H9 (cell line): Measurements from ENCODE around the gene KCNJ15. TPM values are rescaled to one million over a fixed set of nuclear protein-coding genes. Genes with fewer than 3 reads are reported as not detected.

Source experiments
- DNase-seq: peaks from one replicate; pipeline ENCODE4 v3.0.0-alpha.2; 2017
- H2AFZ ChIP-seq: one replicate; pipeline ENCODE4 v1.6.1; 2013; ENCODE audit warnings: mild to moderate bottlenecking, low read length, control low read depth, moderate library complexity
- H2AK5ac ChIP-seq: 2 replicates; pipeline ENCODE4 v1.6.1; 2013; ENCODE audit warnings: low read length, control low read depth, mixed read lengths; ENCODE audit not compliant: insufficient read length
- H2BK120ac ChIP-seq: one replicate; pipeline ENCODE4 v1.6.1; 2013; ENCODE audit warnings: low read depth, mild to moderate bottlenecking, low read length, control low read depth, inconsistent platforms; ENCODE audit not compliant: poor library complexity, severe bottlenecking
- H2BK12ac ChIP-seq: 2 replicates; pipeline ENCODE4 v1.6.1; 2013; ENCODE audit warnings: low read length, control low read depth, mixed read lengths, low read depth; ENCODE audit not compliant: insufficient read length
- H2BK15ac ChIP-seq: 2 replicates; pipeline ENCODE4 v1.6.1; 2013; ENCODE audit warnings: low read depth, low read length, control low read depth
- H2BK20ac ChIP-seq: one replicate; pipeline ENCODE4 v1.6.1; 2013; ENCODE audit warnings: low read depth, mild to moderate bottlenecking, low read length, control low read depth, inconsistent platforms; ENCODE audit not compliant: poor library complexity, severe bottlenecking
- H2BK5ac ChIP-seq: 2 replicates; pipeline ENCODE4 v1.6.1; 2013; ENCODE audit warnings: low read length, control low read depth, mixed read lengths; ENCODE audit not compliant: insufficient read length
- H3K14ac ChIP-seq: 2 replicates; pipeline ENCODE4 v1.6.1; 2013; ENCODE audit warnings: low read length, control low read depth; ENCODE audit not compliant: insufficient read depth
- H3K18ac ChIP-seq: 2 replicates; pipeline ENCODE4 v1.6.1; 2013; ENCODE audit warnings: low read depth, mild to moderate bottlenecking, mixed read lengths, low read length, control low read depth; ENCODE audit not compliant: insufficient read length
- H3K23ac ChIP-seq: 2 replicates; pipeline ENCODE4 v1.6.1; 2013; ENCODE audit warnings: low read length, control low read depth, mixed read lengths, low read depth; ENCODE audit not compliant: insufficient read length
- H3K23me2 ChIP-seq: 2 replicates; pipeline ENCODE4 v1.6.1; 2013; ENCODE audit warnings: low read depth, mild to moderate bottlenecking, mixed read lengths, low read length, control low read depth; ENCODE audit not compliant: insufficient read length, poor library complexity, severe bottlenecking
- H3K27ac ChIP-seq: 2 replicates; pipeline ENCODE4 v1.5.1; 2013; ENCODE audit warnings: low read length, control low read depth, mixed read lengths, low read depth; ENCODE audit not compliant: insufficient read length
- H3K27me3 ChIP-seq: 2 replicates; pipeline ENCODE4 v1.6.1; 2013; ENCODE audit warnings: low read length, control low read depth, inconsistent platforms; ENCODE audit not compliant: insufficient read depth
- H3K4ac ChIP-seq: 2 replicates; pipeline ENCODE4 v1.6.1; 2013; ENCODE audit warnings: low read depth, mild to moderate bottlenecking, control low read depth, inconsistent platforms, low read length, moderate library complexity
- H3K4me1 ChIP-seq: 2 replicates; pipeline ENCODE4 v1.6.1; 2013; ENCODE audit warnings: low read length, control low read depth, inconsistent platforms; ENCODE audit not compliant: insufficient read depth
- H3K4me2 ChIP-seq: 2 replicates; pipeline ENCODE4 v1.6.1; 2013; ENCODE audit warnings: low read length, control low read depth, mixed read lengths; ENCODE audit not compliant: insufficient read length, insufficient read depth
- H3K56ac ChIP-seq: 2 replicates; pipeline ENCODE4 v1.6.1; 2013; ENCODE audit warnings: low read depth, mild to moderate bottlenecking, mixed read lengths, low read length, control low read depth; ENCODE audit not compliant: insufficient read length
- H3K79me1 ChIP-seq: 2 replicates; pipeline ENCODE4 v1.6.1; 2013; ENCODE audit warnings: low read depth, mild to moderate bottlenecking, moderate library complexity, low read length, control low read depth, inconsistent platforms; ENCODE audit not compliant: insufficient read depth, poor library complexity, severe bottlenecking
- H3K79me2 ChIP-seq: 2 replicates; pipeline ENCODE4 v1.6.1; 2013; ENCODE audit warnings: low read length, control low read depth, inconsistent platforms; ENCODE audit not compliant: insufficient read depth
- H3K9ac ChIP-seq: 2 replicates; pipeline ENCODE4 v1.6.1; 2013; ENCODE audit warnings: low read length, control low read depth, mixed read lengths; ENCODE audit not compliant: insufficient read length; ENCODE audit errors: extremely low read depth
- H3K9me3 ChIP-seq: one replicate; pipeline ENCODE4 v1.6.1; 2013; ENCODE audit warnings: low read depth, low read length, inconsistent platforms; ENCODE audit not compliant: control insufficient read depth
- H3T11ph ChIP-seq: one replicate; pipeline ENCODE4 v1.6.1; 2013; ENCODE audit warnings: mild to moderate bottlenecking, low read length, control low read depth, inconsistent platforms
- H4K20me1 ChIP-seq: one replicate; pipeline ENCODE4 v1.6.1; 2013; ENCODE audit not compliant: control insufficient read depth, insufficient read length, insufficient read depth
- H4K5ac ChIP-seq: 2 replicates; pipeline ENCODE4 v1.6.1; 2013; ENCODE audit warnings: low read depth, mild to moderate bottlenecking, mixed read lengths, low read length, control low read depth; ENCODE audit not compliant: insufficient read length
- H4K8ac ChIP-seq: replicated peaks from 2 replicates; pipeline ENCODE4 v1.6.1; 2013; ENCODE audit warnings: low read length, control low read depth, mixed read lengths, low read depth; ENCODE audit not compliant: insufficient read length
- H4K91ac ChIP-seq: 2 replicates; pipeline ENCODE4 v1.6.1; 2013; ENCODE audit warnings: low read depth, mild to moderate bottlenecking, moderate library complexity, mixed read lengths, low read length, control low read depth; ENCODE audit not compliant: insufficient read length
- H3K27ac Mint-ChIP-seq, 3 experiments: 2 replicates in 2 of 3; 3 replicates in 1 of 3; pipeline ENCODE4 v1.8.0; 2020 to 2021; ENCODE audit warnings: mixed read lengths in 3 of 3, mild to moderate bottlenecking in 1 of 3, moderate library complexity in 1 of 3
- H3K27me3 Mint-ChIP-seq: 2 replicates; pipeline ENCODE4 v1.8.0; 2021; ENCODE audit warnings: low read depth, mild to moderate bottlenecking, moderate library complexity, mixed read lengths
- H3K36me3 Mint-ChIP-seq, 3 experiments: 2 replicates in 2 of 3; 3 replicates in 1 of 3; pipeline ENCODE4 v1.8.0; 2020 to 2021; ENCODE audit warnings: low read depth in 3 of 3, mixed read lengths in 3 of 3; ENCODE audit not compliant: insufficient read depth in 1 of 3
- H3K4me1 Mint-ChIP-seq, 2 experiments: 2 replicates each; pipeline ENCODE4 v1.8.0; 2020; ENCODE audit warnings: mixed read lengths in 2 of 2
- H3K4me3 Mint-ChIP-seq, 2 experiments: 2 replicates in 1 of 2; 3 replicates in 1 of 2; pipeline ENCODE4 v1.8.0; 2020 to 2021; ENCODE audit warnings: mild to moderate bottlenecking in 2 of 2, mixed read lengths in 2 of 2, moderate library complexity in 1 of 2
- H3K9me3 Mint-ChIP-seq, 2 experiments: 2 replicates in 1 of 2; 3 replicates in 1 of 2; pipeline ENCODE4 v1.8.0; 2020; ENCODE audit warnings: mild to moderate bottlenecking in 2 of 2, mixed read lengths in 2 of 2, moderate library complexity in 1 of 2
- WGBS: extraction: QIAGEN DNeasy Blood & Tissue Kit; methylation state at CpG from one replicate; pipeline ENCODE4 v1.1.7; 2013; ENCODE audit warnings: missing lambda C conversion rate, low lambda C conversion rate, mixed read lengths; ENCODE audit not compliant: insufficient read length; ENCODE audit errors: extremely low coverage; 5-methylcytosine and 5-hydroxymethylcytosine counted together
- total RNA-seq: library from RNA; stranded (reverse); gene quantifications from 2 replicates; pipeline ENCODE4 v1.2.1, GENCODE V29; 2021
- TF ChIP-seq, protein P1 (sequence below): fragments of 200-600 bp; sonication (generic); conservative IDR thresholded peaks from 3 replicates; pipeline ENCODE4 v1.8.0; 2021; ENCODE audit warnings: antibody characterized with exemption, mild to moderate bottlenecking

Gene KCNJ15
- total RNA-seq, 1 experiment from 2014 or later: not detected

DNA sequence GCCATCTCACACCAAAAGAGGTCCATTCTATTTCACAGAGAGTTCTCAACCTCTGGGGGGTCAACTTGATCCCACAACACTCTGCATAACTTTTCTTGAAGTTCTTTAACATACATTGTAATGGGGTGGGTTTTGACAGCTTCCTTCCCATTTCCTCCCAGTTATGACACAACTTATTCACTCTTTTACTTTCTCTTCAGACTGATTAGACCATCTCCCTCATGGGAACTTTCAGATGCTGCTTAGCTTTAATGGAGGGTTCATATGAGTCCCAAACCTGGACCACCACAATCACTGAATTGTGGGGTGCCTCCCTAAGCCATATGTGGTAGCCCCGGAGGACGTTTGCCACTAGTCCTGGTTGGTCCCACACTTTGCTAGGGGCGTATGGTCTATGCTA is 28.3 kb upstream of the KCNJ15 start:
- no peak overlapping the region for H2AK5ac ChIP-seq
- peaks cover 50% of the 10 kb centered on the region for H3K9me3 ChIP-seq
- DNase-seq: no peak
- no peak overlapping the region for H3K27ac ChIP-seq
- Mint-ChIP-seq H3K4me1 (peaks cover 18 to 19% of the 10 kb centered on the region in 2 experiments), H3K27me3 (peaks cover 3% of the 10 kb centered on the region), H3K9me3 (peaks cover 83 to 91% of the 10 kb centered on the region in 2 experiments), H3K27ac (peak overlapping the region in 2 of 3 experiments; percentile 79 to 93; a peak in 4 of 7 replicates), H3K36me3 (peaks cover 40 to 80% (median 56%) of the 10 kb centered on the region in 3 experiments), H3K4me3 (peak overlapping the region in 1 of 2 experiments; percentile 12; a peak in 1 of 5 replicates)
- H3K4ac ChIP-seq: no peak overlapping the region
- TF ChIP-seq, protein P1, sequence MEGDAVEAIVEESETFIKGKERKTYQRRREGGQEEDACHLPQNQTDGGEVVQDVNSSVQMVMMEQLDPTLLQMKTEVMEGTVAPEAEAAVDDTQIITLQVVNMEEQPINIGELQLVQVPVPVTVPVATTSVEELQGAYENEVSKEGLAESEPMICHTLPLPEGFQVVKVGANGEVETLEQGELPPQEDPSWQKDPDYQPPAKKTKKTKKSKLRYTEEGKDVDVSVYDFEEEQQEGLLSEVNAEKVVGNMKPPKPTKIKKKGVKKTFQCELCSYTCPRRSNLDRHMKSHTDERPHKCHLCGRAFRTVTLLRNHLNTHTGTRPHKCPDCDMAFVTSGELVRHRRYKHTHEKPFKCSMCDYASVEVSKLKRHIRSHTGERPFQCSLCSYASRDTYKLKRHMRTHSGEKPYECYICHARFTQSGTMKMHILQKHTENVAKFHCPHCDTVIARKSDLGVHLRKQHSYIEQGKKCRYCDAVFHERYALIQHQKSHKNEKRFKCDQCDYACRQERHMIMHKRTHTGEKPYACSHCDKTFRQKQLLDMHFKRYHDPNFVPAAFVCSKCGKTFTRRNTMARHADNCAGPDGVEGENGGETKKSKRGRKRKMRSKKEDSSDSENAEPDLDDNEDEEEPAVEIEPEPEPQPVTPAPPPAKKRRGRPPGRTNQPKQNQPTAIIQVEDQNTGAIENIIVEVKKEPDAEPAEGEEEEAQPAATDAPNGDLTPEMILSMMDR: no peak
- no peak overlapping the region for H3K14ac ChIP-seq
- H3K23ac ChIP-seq: no peak overlapping the region
- H3K4me2 ChIP-seq: no peak overlapping the region
- no peaks in the 10 kb centered on the region for H3K4me1 ChIP-seq
- H2BK12ac ChIP-seq: no peak overlapping the region
- H4K5ac ChIP-seq: no peak overlapping the region
- H2BK120ac ChIP-seq: no peak overlapping the region
- H4K8ac ChIP-seq: no peak overlapping the region
- no peak overlapping the region for H2BK15ac ChIP-seq
- no peaks in the 10 kb centered on the region for H3K79me2 ChIP-seq
- H2BK5ac ChIP-seq: no peak overlapping the region
- no peaks in the 10 kb centered on the region for H3K27me3 ChIP-seq
- H4K20me1 ChIP-seq: no peaks in the 10 kb centered on the region
- WGBS: no CpG with 5 or more reads among the region's 3 CpGs
- H4K91ac ChIP-seq: no peak overlapping the region
- no peak overlapping the region for H3T11ph ChIP-seq
- H3K9ac ChIP-seq: no peak overlapping the region
- H3K56ac ChIP-seq: no peak overlapping the region
- no peaks in the 10 kb centered on the region for H3K23me2 ChIP-seq
- no peak overlapping the region for H3K18ac ChIP-seq
- no peaks in the 10 kb centered on the region for H3K79me1 ChIP-seq
- no peak overlapping the region for H2BK20ac ChIP-seq
- no peak overlapping the region for H2AFZ ChIP-seq
